Measurements from ENCODE around the gene R3HDM2. TPM values are rescaled to one million over a fixed set of nuclear protein-coding genes. Genes with fewer than 3 reads are reported as not detected.
A peak's percentile ranks its signal among the peaks of the same experiment; 100 is the strongest.

The R3HDM2 gene
- total RNA-seq, 4 donors from 2014 or later: 26.3 to 56.9 (median 33.3) TPM

DNA sequence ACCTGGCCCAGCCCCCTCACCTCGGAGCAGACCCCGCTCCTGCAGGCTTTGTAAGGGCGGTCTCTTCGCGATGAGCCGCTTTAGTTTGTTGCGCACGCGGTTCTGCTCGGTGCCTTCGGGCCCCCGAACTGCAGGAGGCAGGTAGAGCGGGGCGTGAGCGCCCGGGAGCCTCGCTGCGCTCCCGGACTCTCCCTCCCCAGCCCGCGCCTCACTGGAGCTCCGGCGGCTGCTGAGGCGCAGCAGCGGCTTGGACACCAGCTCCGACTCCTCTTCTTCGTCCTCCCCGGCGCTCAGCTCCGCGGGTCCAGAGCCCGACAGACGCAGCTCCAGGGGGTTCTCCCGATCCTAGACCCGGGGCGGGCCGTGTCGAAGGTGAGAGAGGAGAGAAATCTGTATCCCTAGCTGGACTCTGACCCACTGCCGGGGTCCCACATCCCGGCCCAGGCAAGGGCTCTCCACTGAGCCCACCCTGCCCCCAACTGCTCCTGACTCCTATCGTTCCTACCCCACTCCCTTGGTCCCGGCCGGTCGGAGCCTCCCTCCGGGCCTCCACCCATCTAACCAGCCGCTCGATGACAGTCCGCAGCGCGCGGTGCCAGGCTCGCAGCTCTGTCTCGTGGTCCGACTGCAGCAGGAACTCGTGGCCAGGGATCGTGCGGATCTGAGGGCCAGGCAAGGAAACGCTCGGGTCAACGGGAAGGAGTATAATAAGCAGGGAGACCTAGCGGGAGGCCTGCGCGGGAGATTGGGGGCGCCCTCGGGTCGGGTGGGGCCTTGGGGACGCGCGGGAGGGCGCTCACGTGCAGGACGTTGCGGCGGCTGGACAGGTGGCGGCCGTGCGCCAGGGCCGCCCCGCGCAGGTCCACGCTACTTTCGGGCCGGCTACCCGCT, 44.7 kb upstream of the R3HDM2 start:
- intact Hi-C loops (cut with DNase I; ENCODE audit: low total_unique reads): loop anchor here (1.0 kb wide), 1 partner anchor 48 kb away; no protein-coding TSS in a partner anchor
- peak overlapping the region; percentile 1 to 44 (median 24) for H3K4me3 ChIP-seq
- DNase-seq: no peak
- H3K27me3 ChIP-seq: peaks cover 78% of the 10 kb centered on the region
- H3K27ac ChIP-seq: no peak overlapping the region
- H3K9me3 ChIP-seq: no peaks in the 10 kb centered on the region
- no peak for TF ChIP-seq POLR2A (IDR thresholded peaks at IDR 0.05)
- TF ChIP-seq POLR2AphosphoS5 (IDR thresholded peaks at IDR 0.05): no peak
- no peak for TF ChIP-seq EP300 (IDR thresholded peaks at IDR 0.05; ENCODE audit: low read depth)
- TF ChIP-seq, protein P1, sequence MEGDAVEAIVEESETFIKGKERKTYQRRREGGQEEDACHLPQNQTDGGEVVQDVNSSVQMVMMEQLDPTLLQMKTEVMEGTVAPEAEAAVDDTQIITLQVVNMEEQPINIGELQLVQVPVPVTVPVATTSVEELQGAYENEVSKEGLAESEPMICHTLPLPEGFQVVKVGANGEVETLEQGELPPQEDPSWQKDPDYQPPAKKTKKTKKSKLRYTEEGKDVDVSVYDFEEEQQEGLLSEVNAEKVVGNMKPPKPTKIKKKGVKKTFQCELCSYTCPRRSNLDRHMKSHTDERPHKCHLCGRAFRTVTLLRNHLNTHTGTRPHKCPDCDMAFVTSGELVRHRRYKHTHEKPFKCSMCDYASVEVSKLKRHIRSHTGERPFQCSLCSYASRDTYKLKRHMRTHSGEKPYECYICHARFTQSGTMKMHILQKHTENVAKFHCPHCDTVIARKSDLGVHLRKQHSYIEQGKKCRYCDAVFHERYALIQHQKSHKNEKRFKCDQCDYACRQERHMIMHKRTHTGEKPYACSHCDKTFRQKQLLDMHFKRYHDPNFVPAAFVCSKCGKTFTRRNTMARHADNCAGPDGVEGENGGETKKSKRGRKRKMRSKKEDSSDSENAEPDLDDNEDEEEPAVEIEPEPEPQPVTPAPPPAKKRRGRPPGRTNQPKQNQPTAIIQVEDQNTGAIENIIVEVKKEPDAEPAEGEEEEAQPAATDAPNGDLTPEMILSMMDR (IDR thresholded peaks at IDR 0.05): no peak
- in situ Hi-C loops (cut with MboI; ENCODE audit: low pct_ligation_motif_present in 1 of 4, low pct_unique_long_range_greater_than_20kb in 1 of 4, low sequenced_read_pairs in 3 of 4): no loop called here
- no peaks in the 10 kb centered on the region for H3K36me3 ChIP-seq
- peaks cover 15 to 41% (median 20%) of the 10 kb centered on the region in 4 donors for H3K4me1 ChIP-seq
- 23% methylated on average over 75 of the region's 84 CpGs; no CpG with 5 or more reads in 1 of the 2 donors for WGBS, 2 donors (ENCODE audit: low coverage in 1 of 2)

DNA sequence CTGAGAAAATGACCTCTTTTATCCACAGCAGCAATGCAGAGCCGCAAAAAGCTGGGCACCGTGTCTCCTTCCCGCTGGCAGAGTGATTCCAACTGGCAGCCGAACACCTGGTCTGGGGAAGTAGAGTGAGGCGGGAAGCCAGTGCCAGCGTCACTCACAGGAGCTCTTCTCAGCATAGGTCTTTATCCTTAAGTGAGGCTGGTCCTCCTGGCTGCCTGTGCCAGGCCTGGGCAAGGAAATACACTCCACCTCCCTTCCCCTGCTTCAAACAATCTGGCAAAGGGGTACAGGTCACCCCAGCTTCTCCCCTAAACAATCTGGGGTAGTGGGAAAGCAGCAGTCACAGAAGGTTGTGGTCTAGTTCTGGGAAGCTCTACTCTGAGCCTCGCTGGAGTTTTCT, 44.0 kb upstream of the R3HDM2 start:
- Histone ChIP-seq H3K4me1 (peaks cover 15 to 39% (median 20%) of the 10 kb centered on the region in 4 donors), H3K4me3 (peak overlapping the region in 1 of 4 donors; percentile 44), H3K27me3 (peaks cover 71% of the 10 kb centered on the region), H3K36me3 (no peaks in the 10 kb centered on the region), H3K9me3 (no peaks in the 10 kb centered on the region), H3K27ac (no peak overlapping the region)
- intact Hi-C loops (cut with DNase I; ENCODE audit: low total_unique reads) (no loop called here), in situ Hi-C loops (cut with MboI; ENCODE audit: low pct_ligation_motif_present in 1 of 4, low pct_unique_long_range_greater_than_20kb in 1 of 4, low sequenced_read_pairs in 3 of 4) (no loop called here)
- no peak for DNase-seq
- TF ChIP-seq POLR2A (IDR thresholded peaks at IDR 0.05) (no peak), EP300 (IDR thresholded peaks at IDR 0.05; ENCODE audit: low read depth) (no peak), POLR2AphosphoS5 (IDR thresholded peaks at IDR 0.05) (no peak)
- TF ChIP-seq, protein P1 (IDR thresholded peaks at IDR 0.05): no peak
- WGBS, 2 donors (ENCODE audit: low coverage in 1 of 2): 48 to 67% methylated on average over 1 to 7 of the region's 7 CpGs

DNA sequence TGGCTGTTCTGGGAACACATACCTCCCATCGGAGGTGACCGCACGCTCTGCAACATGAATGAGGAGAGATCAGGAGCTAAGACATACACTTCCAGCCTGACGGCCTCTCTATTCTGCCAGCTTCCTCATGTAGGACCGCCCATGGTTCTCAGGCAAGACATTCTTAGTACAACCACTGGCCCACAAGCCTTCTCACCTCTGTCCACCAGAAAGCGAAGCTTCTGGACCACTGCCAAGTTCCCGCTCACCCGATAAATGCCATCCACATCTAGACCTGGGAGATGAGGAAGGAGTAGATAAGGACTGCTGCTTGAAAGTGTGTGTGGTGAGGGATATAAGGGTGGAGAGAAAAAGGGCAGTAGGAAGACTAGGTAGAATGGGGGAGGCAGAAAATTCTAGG, 43.6 kb upstream of the R3HDM2 start:
- H3K4me3 ChIP-seq: no peak overlapping the region
- TF ChIP-seq POLR2A (IDR thresholded peaks at IDR 0.05) (no peak), EP300 (IDR thresholded peaks at IDR 0.05; ENCODE audit: low read depth) (no peak), POLR2AphosphoS5 (IDR thresholded peaks at IDR 0.05) (no peak)
- TF ChIP-seq, protein P1 (IDR thresholded peaks at IDR 0.05): no peak
- H3K27me3 ChIP-seq: peaks cover 69% of the 10 kb centered on the region
- in situ Hi-C loops (cut with MboI; ENCODE audit: low pct_ligation_motif_present in 1 of 4, low pct_unique_long_range_greater_than_20kb in 1 of 4, low sequenced_read_pairs in 3 of 4): no loop called here
- H3K27ac ChIP-seq: no peak overlapping the region
- no peaks in the 10 kb centered on the region for H3K36me3 ChIP-seq
- DNase-seq: no peak
- peaks cover 15 to 39% (median 20%) of the 10 kb centered on the region in 4 donors for H3K4me1 ChIP-seq
- H3K9me3 ChIP-seq: no peaks in the 10 kb centered on the region
- WGBS, 2 donors (ENCODE audit: low coverage in 1 of 2): 75% methylated on average over 8 of the region's 8 CpGs; no CpG with 5 or more reads in 1 of the 2 donors
- intact Hi-C loops (cut with DNase I; ENCODE audit: low total_unique reads): no loop called here

DNA sequence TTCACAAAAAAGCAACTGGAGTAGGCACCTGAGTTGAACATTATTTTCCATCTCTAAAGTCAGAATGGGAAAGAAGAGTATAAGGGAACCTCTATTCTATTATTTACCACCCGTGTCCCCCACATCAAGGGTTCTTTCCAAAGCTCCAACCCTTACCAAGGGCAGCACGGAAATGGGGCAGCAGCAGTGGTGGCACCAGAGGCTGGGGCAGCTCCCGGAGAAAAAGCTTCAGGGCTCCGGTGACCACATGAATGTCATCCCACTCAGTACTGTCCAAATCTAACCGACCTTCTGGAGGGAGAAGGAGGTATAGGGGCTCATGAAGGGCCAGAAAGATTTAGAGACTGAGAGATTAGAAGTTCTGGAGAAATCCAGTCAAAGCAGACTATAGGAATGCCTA, 43.0 kb upstream of the R3HDM2 start:
- no peak for DNase-seq
- in situ Hi-C loops (cut with MboI; ENCODE audit: low pct_ligation_motif_present in 1 of 4, low pct_unique_long_range_greater_than_20kb in 1 of 4, low sequenced_read_pairs in 3 of 4) (no loop called here), intact Hi-C loops (cut with DNase I; ENCODE audit: low total_unique reads) (no loop called here)
- TF ChIP-seq POLR2A (IDR thresholded peaks at IDR 0.05): no peak
- no peak for TF ChIP-seq POLR2AphosphoS5 (IDR thresholded peaks at IDR 0.05)
- no peak for TF ChIP-seq EP300 (IDR thresholded peaks at IDR 0.05; ENCODE audit: low read depth)
- TF ChIP-seq, protein P1 (IDR thresholded peaks at IDR 0.05): no peak
- Histone ChIP-seq H3K36me3 (no peaks in the 10 kb centered on the region), H3K4me1 (peaks cover 15 to 34% (median 20%) of the 10 kb centered on the region in 4 donors), H3K4me3 (no peak overlapping the region), H3K27me3 (peaks cover 64% of the 10 kb centered on the region), H3K9me3 (no peaks in the 10 kb centered on the region), H3K27ac (no peak overlapping the region)
- WGBS, 2 donors (ENCODE audit: low coverage in 1 of 2): 87 to 100% methylated on average over 3 to 5 of the region's 5 CpGs

All from transverse colon (tissue), 4 donors.